Vagina (tissue), 2 donors: ENCODE results near the gene HSF2BP. TPM values are rescaled to one million over a fixed set of nuclear protein-coding genes. Genes with fewer than 3 reads are reported as not detected.
"Not testable (repeated sequence)": the region's sequence is repeated elsewhere in the genome, so short reads cannot be mapped to it uniquely, and the experiment has no call there.

ENCODE experiments used
- DNase-seq, 2 donors: peaks; one replicate each; pipeline ENCODE4 v3.0.0-alpha.2; 2017; ENCODE audit errors: extremely low spot score in 2 of 2
- H3K27ac ChIP-seq: fragments of 200-600 bp; sonication (generic); one replicate; pipeline ENCODE4 v1.5.1; 2019
- H3K27me3 ChIP-seq: fragments of 200-600 bp; sonication (generic); one replicate; pipeline ENCODE4 v1.5.1; 2019
- H3K36me3 ChIP-seq, 2 donors: fragments of 200-600 bp; sonication (generic); one replicate each; pipeline ENCODE4 v1.5.1; 2017 to 2019
- H3K4me1 ChIP-seq: fragments of 200-600 bp; sonication (generic); one replicate; pipeline ENCODE4 v1.5.1; 2019
- H3K4me3 ChIP-seq, 2 donors: fragments of 200-600 bp; sonication (generic); 1 replicate in 1 of 2; 2 replicates in 1 of 2; pipeline ENCODE4 v1.5.1; 2016 to 2019
- H3K9me3 ChIP-seq: fragments of 200-600 bp; sonication (generic); one replicate; pipeline ENCODE4 v1.5.1; 2019
- CTCF ChIP-seq, 3 experiments: fragments of 450-650 bp in 2 of 3; fragments of 200-600 bp in 1 of 3; sonication (generic) in 1 of 3; IDR thresholded peaks; one replicate each; pipeline ENCODE4 v1.5.1; 2017 to 2019; ENCODE audit warnings: antibody characterized with exemption in 3 of 3, mild to moderate bottlenecking in 2 of 3, moderate library complexity in 2 of 3
- POLR2A ChIP-seq, 2 donors: fragments of 450-650 bp; IDR thresholded peaks; one replicate each; pipeline ENCODE4 v1.6.1; 2017; ENCODE audit warnings: antibody characterized with exemption in 2 of 2, mild to moderate bottlenecking in 2 of 2, moderate library complexity in 2 of 2
- POLR2AphosphoS5 ChIP-seq, 2 donors: sonication (generic); formaldehyde crosslinking; IDR thresholded peaks; one replicate each; pipeline ENCODE4 v1.9.0; 2017; ENCODE audit warnings: antibody characterized with exemption in 2 of 2, mild to moderate bottlenecking in 2 of 2, low read depth in 1 of 2; ENCODE audit not compliant: insufficient read depth in 1 of 2
- intact Hi-C: fragments of 100-400 bp; cut with DNase I; formaldehyde crosslinking; loops from one replicate; pipeline ENCODE4 v1.15.1; 2023
- total RNA-seq: library from RNA; depleted of rRNA; stranded (reverse); fragments of >200 nt; gene quantifications from one replicate; pipeline ENCODE4 v1.2.3, GENCODE V29; 2016

The HSF2BP gene
- total RNA-seq, 1 donor from 2014 or later = 2.7 TPM

- Histone ChIP-seq H3K27ac (no peak overlapping the region), H3K27me3 (no peaks in the 10 kb centered on the region), H3K4me3 (no peak overlapping the region), H3K4me1 (no peaks in the 10 kb centered on the region), H3K9me3 (no peaks in the 10 kb centered on the region), H3K36me3 (no peaks in the 10 kb centered on the region)
- no peak for DNase-seq
- intact Hi-C loops = no loop called here
- TF ChIP-seq CTCF (IDR thresholded peaks at IDR 0.05) (no peak), POLR2A (IDR thresholded peaks at IDR 0.05) (no peak), POLR2AphosphoS5 (IDR thresholded peaks at IDR 0.05; ENCODE audit: insufficient read depth in 1 of 2, low read depth in 1 of 2) (no peak)
Measured at GRCh38 chr21:43597052-43597451, 62.2 kb downstream of the HSF2BP start.

GRCh38 chr21:43596616-43597015, 62.7 kb downstream of the HSF2BP start:
- intact Hi-C loops = no loop called here
- H3K36me3 ChIP-seq = no peaks in the 10 kb centered on the region
- H3K4me1 ChIP-seq = no peaks in the 10 kb centered on the region
- no peaks in the 10 kb centered on the region for H3K9me3 ChIP-seq
- TF ChIP-seq POLR2AphosphoS5 (IDR thresholded peaks at IDR 0.05; ENCODE audit: insufficient read depth in 1 of 2, low read depth in 1 of 2) (no peak), POLR2A (IDR thresholded peaks at IDR 0.05) (no peak), CTCF (IDR thresholded peaks at IDR 0.05) (no peak)
- no peaks in the 10 kb centered on the region for H3K27me3 ChIP-seq
- DNase-seq = no peak
- H3K27ac ChIP-seq = no peak overlapping the region
- H3K4me3 ChIP-seq = no peak overlapping the region

GRCh38 chr21:43595769-43596168, 63.5 kb downstream of the HSF2BP start:
- H3K27me3 ChIP-seq, DNase-seq, intact Hi-C loops, H3K36me3 ChIP-seq, H3K27ac ChIP-seq, H3K4me1 ChIP-seq, H3K9me3 ChIP-seq, H3K4me3 ChIP-seq: not testable (repeated sequence)

- intact Hi-C loops = no loop called here
- DNase-seq = no peak
- no peaks in the 10 kb centered on the region for H3K27me3 ChIP-seq
- H3K27ac ChIP-seq = no peak overlapping the region
- TF ChIP-seq POLR2A (IDR thresholded peaks at IDR 0.05) (no peak), POLR2AphosphoS5 (IDR thresholded peaks at IDR 0.05; ENCODE audit: insufficient read depth in 1 of 2, low read depth in 1 of 2) (no peak), CTCF (IDR thresholded peaks at IDR 0.05) (no peak)
- H3K4me3 ChIP-seq = no peak overlapping the region
- no peaks in the 10 kb centered on the region for H3K36me3 ChIP-seq
- H3K4me1 ChIP-seq = no peaks in the 10 kb centered on the region
- no peaks in the 10 kb centered on the region for H3K9me3 ChIP-seq
Measured at GRCh38 chr21:43593078-43593477, 66.2 kb downstream of the HSF2BP start.

GRCh38 chr21:43591571-43591970, 67.7 kb downstream of the HSF2BP start:
- no peaks in the 10 kb centered on the region for H3K27me3 ChIP-seq
- H3K27ac ChIP-seq = no peak overlapping the region
- no peak overlapping the region for H3K4me3 ChIP-seq
- H3K36me3 ChIP-seq = no peaks in the 10 kb centered on the region
- no peaks in the 10 kb centered on the region for H3K9me3 ChIP-seq
- H3K4me1 ChIP-seq = peaks cover 9% of the 10 kb centered on the region
- DNase-seq = no peak
- no peak for TF ChIP-seq POLR2A (IDR thresholded peaks at IDR 0.05)
- no peak for TF ChIP-seq CTCF (IDR thresholded peaks at IDR 0.05)
- no peak for TF ChIP-seq POLR2AphosphoS5 (IDR thresholded peaks at IDR 0.05; ENCODE audit: insufficient read depth in 1 of 2, low read depth in 1 of 2)
- intact Hi-C loops = no loop called here

- Histone ChIP-seq H3K27ac (no peak overlapping the region), H3K27me3 (no peaks in the 10 kb centered on the region), H3K36me3 (no peaks in the 10 kb centered on the region), H3K9me3 (no peaks in the 10 kb centered on the region), H3K4me1 (peaks cover 21% of the 10 kb centered on the region), H3K4me3 (no peak overlapping the region)
- DNase-seq = no peak
- intact Hi-C loops = no loop called here
- TF ChIP-seq POLR2AphosphoS5 (IDR thresholded peaks at IDR 0.05; ENCODE audit: insufficient read depth in 1 of 2, low read depth in 1 of 2) = no peak
- no peak for TF ChIP-seq POLR2A (IDR thresholded peaks at IDR 0.05)
- TF ChIP-seq CTCF (IDR thresholded peaks at IDR 0.05) = no peak
Measured at GRCh38 chr21:43590194-43590593, 69.1 kb downstream of the HSF2BP start.
